Neutrophil (primary cell): Measurements from ENCODE around the gene HNF1B.

Experiments used
- H3K27ac ChIP-seq: fragments of 200-600 bp; sonication (generic); 2 replicates; pipeline ENCODE4 v1.5.1; 2016; ENCODE audit warnings: mild to moderate bottlenecking, moderate library complexity
- H3K27me3 ChIP-seq: fragments of 200-600 bp; sonication (generic); 2 replicates; pipeline ENCODE4 v1.6.0; 2016; ENCODE audit warnings: mild to moderate bottlenecking
- H3K36me3 ChIP-seq: fragments of 200-600 bp; sonication (generic); 2 replicates; pipeline ENCODE4 v1.5.1; 2017
- H3K4me1 ChIP-seq, 2 experiments: fragments of 200-600 bp in 1 of 2; sonication (generic) in 1 of 2; 1 replicate in 1 of 2; 2 replicates in 1 of 2; pipeline versions ENCODE4 v1.5.1 to v1.6.1; 2013 to 2016; ENCODE audit warnings: low read depth in 1 of 2, low read length in 1 of 2, mild to moderate bottlenecking in 1 of 2, moderate library complexity in 1 of 2; ENCODE audit not compliant: control insufficient read depth in 1 of 2, insufficient read depth in 1 of 2
- H3K4me3 ChIP-seq, 2 experiments: fragments of 200-600 bp in 1 of 2; sonication (generic) in 1 of 2; 1 replicate in 1 of 2; 2 replicates in 1 of 2; pipeline ENCODE4 v1.5.1; 2013 to 2016; ENCODE audit warnings: low read depth in 1 of 2, low read length in 1 of 2, mild to moderate bottlenecking in 1 of 2, moderate library complexity in 1 of 2
- H3K9me3 ChIP-seq: fragments of 200-600 bp; sonication (generic); 2 replicates; pipeline ENCODE4 v1.5.1; 2016
- TF ChIP-seq, protein P1 (sequence below): fragments of 200-600 bp; sonication (generic); IDR thresholded peaks from 2 replicates; pipeline ENCODE4 v1.5.1; 2016; ENCODE audit warnings: antibody characterized with exemption

The HNF1B gene

DNA sequence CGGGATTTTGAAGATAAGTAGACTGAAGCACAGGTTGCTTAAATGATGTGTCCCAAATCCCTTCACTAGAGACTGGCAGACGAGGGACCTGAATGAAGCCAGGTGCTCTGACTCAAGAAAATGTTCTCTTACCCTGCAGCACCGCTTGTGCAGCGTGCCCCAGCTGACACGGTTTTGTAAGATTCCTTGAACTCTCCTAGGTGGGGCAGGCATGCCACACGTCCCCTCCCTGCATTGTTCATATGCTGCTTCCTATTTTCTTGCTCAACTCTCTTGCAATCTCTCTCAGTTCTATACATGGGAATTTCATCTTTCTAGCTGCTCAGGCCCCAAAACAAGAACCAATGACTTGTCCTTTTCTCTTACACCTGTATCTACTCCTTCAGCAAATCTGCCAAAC, 22.1 kb upstream of the HNF1B start:
- H3K4me3 ChIP-seq: no peak overlapping the region
- H3K36me3 ChIP-seq: no peaks in the 10 kb centered on the region
- H3K4me1 ChIP-seq: peaks cover 9 to 12% of the 10 kb centered on the region in 2 experiments
- no peak overlapping the region for H3K27ac ChIP-seq
- H3K27me3 ChIP-seq: no peaks in the 10 kb centered on the region
- no peaks in the 10 kb centered on the region for H3K9me3 ChIP-seq
- TF ChIP-seq, protein P1, sequence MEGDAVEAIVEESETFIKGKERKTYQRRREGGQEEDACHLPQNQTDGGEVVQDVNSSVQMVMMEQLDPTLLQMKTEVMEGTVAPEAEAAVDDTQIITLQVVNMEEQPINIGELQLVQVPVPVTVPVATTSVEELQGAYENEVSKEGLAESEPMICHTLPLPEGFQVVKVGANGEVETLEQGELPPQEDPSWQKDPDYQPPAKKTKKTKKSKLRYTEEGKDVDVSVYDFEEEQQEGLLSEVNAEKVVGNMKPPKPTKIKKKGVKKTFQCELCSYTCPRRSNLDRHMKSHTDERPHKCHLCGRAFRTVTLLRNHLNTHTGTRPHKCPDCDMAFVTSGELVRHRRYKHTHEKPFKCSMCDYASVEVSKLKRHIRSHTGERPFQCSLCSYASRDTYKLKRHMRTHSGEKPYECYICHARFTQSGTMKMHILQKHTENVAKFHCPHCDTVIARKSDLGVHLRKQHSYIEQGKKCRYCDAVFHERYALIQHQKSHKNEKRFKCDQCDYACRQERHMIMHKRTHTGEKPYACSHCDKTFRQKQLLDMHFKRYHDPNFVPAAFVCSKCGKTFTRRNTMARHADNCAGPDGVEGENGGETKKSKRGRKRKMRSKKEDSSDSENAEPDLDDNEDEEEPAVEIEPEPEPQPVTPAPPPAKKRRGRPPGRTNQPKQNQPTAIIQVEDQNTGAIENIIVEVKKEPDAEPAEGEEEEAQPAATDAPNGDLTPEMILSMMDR: no peak

GRCh38 chr17:37764383-37764782, 19.5 kb upstream of the HNF1B start:
- Histone ChIP-seq H3K4me1 (peaks cover 25 to 31% of the 10 kb centered on the region in 2 experiments), H3K9me3 (no peaks in the 10 kb centered on the region), H3K36me3 (no peaks in the 10 kb centered on the region), H3K27me3 (no peaks in the 10 kb centered on the region), H3K4me3 (no peak overlapping the region), H3K27ac (no peak overlapping the region)
- TF ChIP-seq, protein P1: no peak

- Histone ChIP-seq H3K27ac (no peak overlapping the region), H3K9me3 (no peaks in the 10 kb centered on the region), H3K4me1 (peaks cover 35 to 39% of the 10 kb centered on the region in 2 experiments), H3K36me3 (no peaks in the 10 kb centered on the region), H3K4me3 (no peak overlapping the region), H3K27me3 (no peaks in the 10 kb centered on the region)
- TF ChIP-seq, protein P1: no peak
Measured at GRCh38 chr17:37762666-37763065, 17.8 kb upstream of the HNF1B start.

DNA sequence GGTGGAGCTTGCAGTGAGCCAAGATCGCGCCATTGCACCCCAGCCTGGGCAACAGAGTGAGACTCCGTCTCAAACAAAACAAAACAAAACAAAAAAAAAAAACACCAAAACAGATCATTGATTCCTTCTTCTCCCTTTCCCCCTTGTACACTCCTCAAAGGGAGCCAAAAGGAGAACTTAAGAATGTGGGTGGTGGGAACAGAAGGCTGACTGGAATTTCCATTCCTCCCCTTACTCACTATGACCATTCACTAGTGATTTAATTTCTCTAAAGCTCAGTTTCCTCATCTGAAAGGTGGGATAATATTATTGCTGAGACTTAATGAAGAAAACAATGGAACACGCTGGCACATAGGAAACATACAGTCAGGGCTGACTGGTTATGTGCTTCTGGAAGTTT, 17.1 kb upstream of the HNF1B start:
- H3K36me3 ChIP-seq: no peaks in the 10 kb centered on the region
- no peak overlapping the region for H3K27ac ChIP-seq
- H3K4me1 ChIP-seq: peaks cover 28 to 32% of the 10 kb centered on the region in 2 experiments
- H3K9me3 ChIP-seq: no peaks in the 10 kb centered on the region
- H3K27me3 ChIP-seq: no peaks in the 10 kb centered on the region
- TF ChIP-seq, protein P1: no peak
- no peak overlapping the region for H3K4me3 ChIP-seq

DNA sequence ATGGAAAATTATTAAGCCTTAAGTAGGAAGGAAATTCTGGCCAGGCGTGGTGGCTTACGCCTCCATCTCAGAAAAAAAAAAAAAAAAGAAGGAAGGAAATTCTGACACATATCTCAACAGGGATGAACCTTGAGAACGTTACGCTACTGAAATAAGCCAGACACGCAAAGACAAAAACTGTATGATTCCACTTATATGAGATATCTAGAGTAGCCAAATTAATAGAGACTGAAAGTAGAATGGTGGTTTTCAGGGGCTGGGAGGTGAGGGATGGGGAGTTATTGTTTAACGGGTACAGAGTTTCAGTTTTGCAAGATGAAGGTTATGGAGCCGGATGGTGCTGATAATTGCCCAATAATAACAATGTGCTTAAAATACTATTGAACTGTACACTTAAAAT, 16.2 kb upstream of the HNF1B start:
- H3K9me3 ChIP-seq: no peaks in the 10 kb centered on the region
- no peaks in the 10 kb centered on the region for H3K36me3 ChIP-seq
- H3K4me3 ChIP-seq: peak overlapping the region; percentile 25 to 33
- H3K4me1 ChIP-seq: peaks cover 26 to 27% of the 10 kb centered on the region in 2 experiments
- H3K27me3 ChIP-seq: no peaks in the 10 kb centered on the region
- TF ChIP-seq, protein P1: no peak
- peak overlapping the region; percentile 52 for H3K27ac ChIP-seq
